SK-N-SH (cell line): ENCODE data around the gene TRIP13. TPM values are rescaled to one million over a fixed set of nuclear protein-coding genes. Genes with fewer than 3 reads are reported as not detected.

Experiments used
- CTCF ChIA-PET: fragments of 300-600, 350-600 bp; formaldehyde crosslinking; extraction: SDS; loops from one replicate; lab custom pipeline; 2021; lab: Yijun Ruan, JAX
- POLR2A ChIA-PET: fragments of 350-600 bp; sonication (Branson Sonifier 250); formaldehyde crosslinking; extraction: SDS; loops from one replicate; lab custom pipeline; 2020; ENCODE audit warnings: antibody characterized with exemption, inconsistent platforms; lab: Yijun Ruan, JAX
- DNase-seq: peaks from one replicate; pipeline ENCODE4 v3.0.0; 2012
- H2AFZ ChIP-seq: fragments of 200-600 bp; sonication (generic); 2 replicates; pipeline ENCODE4 v1.8.1; 2016; ENCODE audit warnings: antibody characterized with exemption, mild to moderate bottlenecking, low read depth
- H3F3A ChIP-seq: fragments of 200-600 bp; sonication (generic); replicated peaks from 2 replicates; pipeline ENCODE3; 2016; ENCODE audit warnings: antibody characterized with exemption, mild to moderate bottlenecking; ENCODE audit not compliant: insufficient read depth
- H3K27ac ChIP-seq, 2 experiments: fragments of 200-500 bp in 1 of 2; fragments of 200-600 bp in 1 of 2; sonication (Bioruptor generic) in 1 of 2; sonication (generic), shearing (Covaris generic) in 1 of 2; 2 replicates each; pipeline versions ENCODE4 v1.5.1 to v1.6.1; 2014 to 2016; ENCODE audit warnings: low read depth in 2 of 2, inconsistent platforms in 1 of 2, low read length in 1 of 2, mild to moderate bottlenecking in 1 of 2, mixed read lengths in 1 of 2
- H3K27me3 ChIP-seq: fragments of 200-600 bp; sonication (generic), shearing (Covaris generic); 2 replicates; pipeline ENCODE4 v1.6.1; 2016; ENCODE audit warnings: mixed run types; ENCODE audit not compliant: insufficient read depth
- H3K36me3 ChIP-seq, 2 experiments: fragments of 200-500 bp in 1 of 2; fragments of 200-600 bp in 1 of 2; sonication (Bioruptor generic) in 1 of 2; sonication (generic) in 1 of 2; replicated peaks in 1 of 2; 2 replicates each; pipeline versions ENCODE3 to v1.5.1; 2014 to 2016; ENCODE audit warnings: low read length in 1 of 2, mild to moderate bottlenecking in 1 of 2; ENCODE audit not compliant: insufficient read depth in 2 of 2, control insufficient read depth in 1 of 2
- H3K4me1 ChIP-seq, 2 experiments: fragments of 200-500 bp in 1 of 2; fragments of 200-600 bp in 1 of 2; sonication (Bioruptor generic) in 1 of 2; sonication (generic), shearing (Covaris generic) in 1 of 2; 2 replicates each; pipeline versions ENCODE4 v1.5.1 to v1.6.1; 2014 to 2016; ENCODE audit warnings: low read depth in 1 of 2, low read length in 1 of 2, mixed run types in 1 of 2; ENCODE audit not compliant: insufficient read depth in 2 of 2, control insufficient read depth in 1 of 2
- H3K4me2 ChIP-seq: fragments of 200-600 bp; sonication (generic), shearing (Covaris generic); 2 replicates; pipeline ENCODE4 v1.6.1; 2017; ENCODE audit warnings: mixed run types
- H3K4me3 ChIP-seq, 2 experiments: fragments of 200-500 bp in 1 of 2; fragments of 200-600 bp in 1 of 2; sonication (Bioruptor generic) in 1 of 2; sonication (generic), shearing (Covaris generic) in 1 of 2; 2 replicates each; pipeline versions ENCODE4 v1.5.1 to v1.8.1; 2014 to 2016; ENCODE audit warnings: low read depth in 2 of 2, inconsistent platforms in 1 of 2, low read length in 1 of 2, mild to moderate bottlenecking in 1 of 2, mixed read lengths in 1 of 2, moderate library complexity in 1 of 2
- H3K79me2 ChIP-seq: fragments of 200-600 bp; sonication (generic); 2 replicates; pipeline ENCODE4 v1.8.1; 2017; ENCODE audit warnings: mild to moderate bottlenecking; ENCODE audit not compliant: insufficient read depth
- H3K9ac ChIP-seq: fragments of 200-600 bp; sonication (generic); 2 replicates; pipeline ENCODE4 v1.6.1; 2017; ENCODE audit warnings: mixed run types
- H3K9me2 ChIP-seq: fragments of 200-600 bp; sonication (generic); 2 replicates; pipeline ENCODE4 v1.6.1; 2017; ENCODE audit warnings: mixed run types
- H3K9me3 ChIP-seq: fragments of 200-600 bp; sonication (generic); 2 replicates; pipeline ENCODE4 v1.6.1; 2017; ENCODE audit warnings: mixed run types, mild to moderate bottlenecking, moderate library complexity
- H4K20me1 ChIP-seq: fragments of 200-600 bp; sonication (generic); 2 replicates; pipeline ENCODE4 v1.6.1; 2017; ENCODE audit warnings: mild to moderate bottlenecking, mixed run types; ENCODE audit not compliant: insufficient read depth
- CHD2 ChIP-seq: fragments of 150-350 bp; IDR thresholded peaks from 2 replicates; pipeline ENCODE4 v1.6.1; 2018; ENCODE audit warnings: low read length; ENCODE audit not compliant: partially characterized antibody
- EP300 ChIP-seq, 2 experiments: IDR thresholded peaks; 2 replicates each; pipeline versions ENCODE4 v1.4.0 to v1.6.1; 2012; ENCODE audit warnings: borderline replicate concordance in 1 of 2, low read depth in 1 of 2, low read length in 1 of 2
- EZH2phosphoT487 ChIP-seq: fragments of 200-600 bp; sonication (generic); IDR thresholded peaks from 2 replicates; pipeline ENCODE4 v1.6.1; 2017; ENCODE audit warnings: low read depth, mixed run types, mild to moderate bottlenecking, antibody characterized with exemption, moderate library complexity, borderline replicate concordance
- FOXJ3 ChIP-seq: sonication (generic); formaldehyde crosslinking; IDR thresholded peaks from 2 replicates; pipeline ENCODE4 v1.5.1; 2020; ENCODE audit warnings: mild to moderate bottlenecking, missing genetic modification reagents
- FOXM1 ChIP-seq: IDR thresholded peaks from 2 replicates; pipeline ENCODE4 v1.4.0; 2012; ENCODE audit warnings: low read depth, mild to moderate bottlenecking
- IRF3 ChIP-seq: fragments of 150-350 bp; IDR thresholded peaks from 2 replicates; pipeline ENCODE4 v1.6.1; 2016; ENCODE audit warnings: mild to moderate bottlenecking, low read depth, low read length
- JUND ChIP-seq: IDR thresholded peaks from 2 replicates; pipeline ENCODE4 v1.4.0; 2012
- MAX ChIP-seq: IDR thresholded peaks from 2 replicates; pipeline ENCODE4 v1.4.0; 2012; ENCODE audit warnings: low read depth
- NFIC ChIP-seq: IDR thresholded peaks from 2 replicates; pipeline ENCODE4 v1.4.0; 2012; ENCODE audit warnings: borderline replicate concordance
- NRF1 ChIP-seq: IDR thresholded peaks from 2 replicates; pipeline ENCODE4 v1.6.1; 2012; ENCODE audit warnings: low read depth, mild to moderate bottlenecking, low read length
- RAD21 ChIP-seq: IDR thresholded peaks from 2 replicates; pipeline ENCODE4 v1.6.1; 2012; ENCODE audit warnings: mild to moderate bottlenecking, low read length
- TAF1 ChIP-seq: IDR thresholded peaks from 2 replicates; pipeline ENCODE4 v1.6.1; 2012; ENCODE audit warnings: low read depth, mild to moderate bottlenecking, low read length, moderate library complexity, borderline replicate concordance
- TEAD4 ChIP-seq: IDR thresholded peaks from 2 replicates; pipeline ENCODE4 v1.4.0; 2012; ENCODE audit warnings: mild to moderate bottlenecking, borderline replicate concordance; ENCODE audit not compliant: insufficient read depth
- YY1 ChIP-seq: IDR thresholded peaks from 2 replicates; pipeline ENCODE4 v1.4.0; 2012; ENCODE audit warnings: low read depth, mild to moderate bottlenecking
- ZBTB33 ChIP-seq: IDR thresholded peaks from 2 replicates; pipeline ENCODE4 v1.4.0; 2012; ENCODE audit warnings: low read depth, borderline replicate concordance
- WGBS: methylation state at CpG from one replicate; pipeline ENCODE4 v1.1.6; 2017; ENCODE audit warnings: low lambda C conversion rate; 5-methylcytosine and 5-hydroxymethylcytosine counted together
- polyA plus RNA-seq, 3 experiments: library from polyadenylated mRNA; depleted of rRNA; stranded (reverse); fragments of >200 nt; gene quantifications; 2 replicates each; pipeline ENCODE4 v1.2.3, GENCODE V29; 2012

TRIP13 gene
- polyA plus RNA-seq, 1 of the 3 experiments (the other 2 are of a cell fraction), result 24.1 TPM

GRCh38 chr5:966345-966710, 73.6 kb downstream of the TRIP13 start:
- DNase-seq, result no peak
- no peaks in the 10 kb centered on the region for H3K9me2 ChIP-seq
- ChIA-PET CTCF (interaction anchor here (1.3 kb wide), 1 partner anchor 209 kb away, joined by 3 read pairs; no protein-coding TSS in a partner anchor), POLR2A (no interaction called here)
- H4K20me1 ChIP-seq, result no peaks in the 10 kb centered on the region
- no peaks in the 10 kb centered on the region for H3K79me2 ChIP-seq
- H3F3A ChIP-seq, result no peaks in the 10 kb centered on the region
- H3K4me3 ChIP-seq, result no peak overlapping the region
- H3K9ac ChIP-seq, result no peak overlapping the region
- no peaks in the 10 kb centered on the region for H3K36me3 ChIP-seq
- no peaks in the 10 kb centered on the region for H3K9me3 ChIP-seq
- H3K27ac ChIP-seq, result no peak overlapping the region
- H3K27me3 ChIP-seq, result peaks cover 33% of the 10 kb centered on the region
- H3K4me2 ChIP-seq, result no peak overlapping the region
- H3K4me1 ChIP-seq, result peaks cover 0 to 14% of the 10 kb centered on the region in 2 experiments; a peak in 1 of 4 replicates
- 52% methylated on average over 9 of the region's 9 CpGs for WGBS
- no peak overlapping the region for H2AFZ ChIP-seq
- no peak for TF ChIP-seq YY1
- TF ChIP-seq MAX, result no peak
- TF ChIP-seq EZH2phosphoT487, result no peak
- TF ChIP-seq FOXM1, result no peak
- no peak for TF ChIP-seq IRF3

GRCh38 chr5:966941-967340, 74.3 kb downstream of the TRIP13 start:
- Histone ChIP-seq H3K9me3 (no peaks in the 10 kb centered on the region), H3K9ac (no peak overlapping the region), H2AFZ (no peak overlapping the region), H3K36me3 (no peaks in the 10 kb centered on the region), H3K4me3 (no peak overlapping the region), H4K20me1 (no peaks in the 10 kb centered on the region), H3F3A (no peaks in the 10 kb centered on the region), H3K9me2 (no peaks in the 10 kb centered on the region), H3K27ac (no peak overlapping the region), H3K4me1 (peaks cover 0 to 14% of the 10 kb centered on the region in 2 experiments; a peak in 1 of 4 replicates), H3K79me2 (no peaks in the 10 kb centered on the region), H3K27me3 (peaks cover 33% of the 10 kb centered on the region), H3K4me2 (no peak overlapping the region)
- TF ChIP-seq YY1 (no peak), JUND (no peak), CHD2 (no peak), NRF1 (no peak), RAD21 (no peak), EP300 (IDR thresholded peaks at IDR 0.05; ENCODE audit: borderline replicate concordance in 1 of 2, low read depth in 1 of 2, low read length in 1 of 2) (no peak), TEAD4 (no peak), NFIC (no peak), ZBTB33 (no peak), TAF1 (no peak), FOXJ3 (CRISPR knock-in tag) (no peak)
- ChIA-PET POLR2A (no interaction called here), CTCF (no interaction called here)
- 42% methylated on average over 6 of the region's 6 CpGs for whole genome bisulfite sequencing
- DNase-seq, result no peak

Other genes starting within 250 kb of the TRIP13 start
- 0.05 and 0.10 TPM in 2 replicates for gene TPPP, start 199.5 kb upstream of the TRIP13 start, polyA plus RNA-seq (2012; rRNA removed)
- gene ZDHHC11B, start 108.2 kb upstream of the TRIP13 start, polyA plus RNA-seq (2012; rRNA removed), result not detected in 2 replicates
- 0.65 and 0.76 TPM in 2 replicates for gene ZDHHC11, start 41.9 kb upstream of the TRIP13 start, polyA plus RNA-seq (2012; rRNA removed)
- 17.5 and 19.5 TPM in 2 replicates for gene BRD9, start 83 bp upstream of the TRIP13 start, polyA plus RNA-seq (2012; rRNA removed)
- not detected in 2 replicates for gene NKD2, start 115.9 kb downstream of the TRIP13 start, polyA plus RNA-seq (2012; rRNA removed)
- 2.3 and 2.6 TPM in 2 replicates for gene SLC12A7, start 219.2 kb downstream of the TRIP13 start, polyA plus RNA-seq (2012; rRNA removed)